Measurements from ENCODE around the gene TBL1XR1. TPM values are rescaled to one million over a fixed set of nuclear protein-coding genes. Genes with fewer than 3 reads are reported as not detected.

The TBL1XR1 gene
- total RNA-seq, 1 donor from 2014 or later = 57.1 TPM

DNA sequence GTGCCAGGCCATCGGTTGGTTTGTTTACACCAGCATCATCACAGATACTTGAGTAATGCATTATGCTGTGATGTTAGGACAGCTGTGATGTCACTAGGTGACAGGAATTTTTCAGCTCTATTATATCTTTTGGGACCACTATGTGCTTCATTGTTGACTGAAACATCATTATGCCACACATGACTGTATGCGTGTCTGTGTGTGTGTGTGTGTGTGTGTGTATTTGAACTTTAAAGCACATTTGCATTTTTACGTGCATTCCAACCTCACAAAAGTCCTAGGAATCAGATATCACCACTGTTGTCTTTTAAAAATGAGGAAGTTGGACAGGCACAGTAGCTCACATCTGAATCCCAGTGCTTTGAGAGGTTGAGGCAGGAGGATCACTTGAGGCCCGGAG is 223.0 kb downstream of the TBL1XR1 start:
- ATAC-seq = no peak
- DNase-seq (ENCODE audit: low spot score) = no peak

DNA sequence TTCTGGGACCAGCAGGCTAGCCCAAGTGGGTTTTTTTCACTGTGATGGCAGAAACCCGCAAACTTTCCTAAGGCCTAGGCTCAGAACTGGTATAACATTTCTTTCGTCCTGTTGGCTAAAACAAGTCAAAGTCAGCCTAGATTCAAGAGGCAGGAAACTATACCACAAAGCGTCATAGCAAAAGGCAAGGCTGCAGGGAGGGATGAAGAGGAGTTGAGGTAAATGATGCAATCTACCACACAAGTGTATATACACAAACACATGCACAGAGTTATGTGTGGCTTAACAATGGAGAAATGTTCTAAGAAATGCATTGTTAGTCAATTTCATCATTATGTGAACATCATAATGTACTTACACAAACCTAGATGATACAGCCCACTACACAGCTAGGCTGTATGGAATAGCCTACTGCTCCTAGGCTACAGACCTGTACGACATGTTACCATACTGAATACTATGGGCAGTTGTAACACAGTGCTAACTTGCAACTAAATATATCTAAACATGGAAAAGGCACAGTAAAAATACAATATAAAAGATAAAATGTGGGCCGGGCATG is 225.6 kb downstream of the TBL1XR1 start:
- ATAC-seq (no peak), DNase-seq (ENCODE audit: low spot score) (no peak)

DNA sequence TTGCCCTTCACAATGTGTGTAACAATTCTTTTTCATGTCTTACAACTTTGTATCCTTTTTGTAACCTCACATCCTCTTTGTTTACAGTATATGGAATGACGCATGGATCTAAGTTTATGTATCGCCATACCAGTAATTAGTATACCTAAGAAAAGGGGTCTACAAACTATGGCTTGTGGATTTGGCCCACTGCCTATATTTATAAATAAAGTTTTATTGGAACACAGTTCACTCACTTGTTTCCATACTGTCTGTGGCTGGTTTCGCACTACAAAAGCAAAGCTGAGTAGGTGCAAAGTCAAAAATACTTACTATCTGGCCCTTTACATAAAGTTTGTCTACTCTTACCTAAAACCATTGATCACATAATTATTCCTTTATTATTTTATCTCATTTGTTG is 226.5 kb downstream of the TBL1XR1 start:
- no peak for ATAC-seq

DNA sequence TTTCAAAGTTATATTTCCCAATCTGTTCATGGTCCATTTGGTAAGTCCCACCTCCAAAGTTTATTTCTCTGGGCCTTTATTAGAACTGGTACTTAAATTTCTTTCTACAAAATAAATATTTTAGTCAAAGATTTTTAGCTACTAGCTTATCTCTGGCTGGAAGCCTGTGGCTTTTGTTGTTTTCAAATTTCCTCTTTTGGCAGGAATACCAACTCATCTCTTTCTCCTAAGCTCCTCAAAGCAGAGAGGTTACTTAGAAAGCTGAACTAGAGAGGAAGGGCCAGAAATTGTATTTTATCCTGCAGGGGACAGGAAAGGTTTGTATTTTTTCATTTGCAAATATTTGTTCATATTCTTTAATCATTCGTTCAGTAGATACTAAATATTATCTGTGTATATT is 227.8 kb downstream of the TBL1XR1 start:
- no peak for DNase-seq (ENCODE audit: low spot score)
- ATAC-seq = no peak

More for the DNA sequence above, 226.5 kb downstream of the TBL1XR1 start:
- DNase-seq (ENCODE audit: low spot score) = no peak

Measured in left lobe of liver (tissue), 2 donors.